Smooth muscle cell (in vitro differentiated cells): ENCODE results near the gene CDC45. TPM values are rescaled to one million over a fixed set of nuclear protein-coding genes. Genes with fewer than 3 reads are reported as not detected.
"Not testable (repeated sequence)": the region's sequence is repeated elsewhere in the genome, so short reads cannot be mapped to it uniquely, and the experiment has no call there.

Experiments used
- DNase-seq: peaks from one replicate; lab custom pipeline; 2025; ENCODE audit not compliant: unreplicated experiment; lab: John Stamatoyannopoulos, UW
- H2AFZ ChIP-seq: fragments of 200-600 bp; sonication (generic); 2 replicates; pipeline ENCODE4 v1.6.0; 2016; ENCODE audit warnings: antibody characterized with exemption, low read depth, mild to moderate bottlenecking
- H3F3A ChIP-seq: fragments of 200-600 bp; sonication (generic); 2 replicates; pipeline ENCODE4 v1.6.0; 2017; ENCODE audit warnings: antibody characterized with exemption, low read depth
- H3K27ac ChIP-seq: fragments of 200-600 bp; sonication (generic); 2 replicates; pipeline ENCODE4 v1.5.1; 2016; ENCODE audit warnings: low read depth, mild to moderate bottlenecking
- H3K27me3 ChIP-seq: fragments of 200-600 bp; sonication (generic); 2 replicates; pipeline ENCODE4 v1.6.1; 2016; ENCODE audit warnings: low read depth, mild to moderate bottlenecking
- H3K36me3 ChIP-seq: fragments of 200-600 bp; sonication (generic); 2 replicates; pipeline ENCODE4 v1.5.1; 2016; ENCODE audit warnings: low read depth
- H3K4me1 ChIP-seq: fragments of 200-600 bp; sonication (generic); 2 replicates; pipeline ENCODE4 v1.5.1; 2016; ENCODE audit warnings: low read depth
- H3K4me2 ChIP-seq: fragments of 200-600 bp; sonication (generic); 2 replicates; pipeline ENCODE4 v1.6.0; 2016; ENCODE audit warnings: mild to moderate bottlenecking
- H3K4me3 ChIP-seq: fragments of 200-600 bp; sonication (generic); 2 replicates; pipeline ENCODE4 v1.5.1; 2016; ENCODE audit warnings: mild to moderate bottlenecking
- H3K79me2 ChIP-seq: fragments of 200-600 bp; sonication (generic); 2 replicates; pipeline ENCODE4 v1.6.0; 2016; ENCODE audit warnings: low read depth, mild to moderate bottlenecking
- H3K9ac ChIP-seq: fragments of 200-600 bp; sonication (generic); 2 replicates; pipeline ENCODE4 v1.6.0; 2016; ENCODE audit warnings: low read depth
- H3K9me3 ChIP-seq: fragments of 200-600 bp; sonication (generic); replicated peaks from 2 replicates; pipeline ENCODE4 v1.5.1; 2016; ENCODE audit warnings: low read depth
- H4K20me1 ChIP-seq: fragments of 200-600 bp; sonication (generic); 2 replicates; pipeline ENCODE4 v1.6.0; 2016; ENCODE audit warnings: low read depth
- WGBS: methylation state at CpG from one replicate; pipeline ENCODE4 v1.1.7; 2016; ENCODE audit warnings: low lambda C conversion rate; 5-methylcytosine and 5-hydroxymethylcytosine counted together
- polyA plus RNA-seq: library from polyadenylated mRNA; unstranded; fragments of >200 nt; fragmentation: Nextera tagmentation; extraction: Ambion mirVana; gene quantifications from 2 replicates; pipeline ENCODE4 v1.2.1, GENCODE V29; 2016
- total RNA-seq: library from RNA; depleted of rRNA; stranded (reverse); fragments of >200 nt; gene quantifications from 2 replicates; pipeline ENCODE4 v1.2.3, GENCODE V29; 2014
- TF ChIP-seq, protein P1 (sequence below): fragments of 200-600 bp; sonication (generic); IDR thresholded peaks from 2 replicates; pipeline ENCODE4 v1.5.1; 2017; ENCODE audit warnings: borderline replicate concordance, mild to moderate bottlenecking, antibody characterized with exemption; ENCODE audit not compliant: insufficient read depth, poor library complexity, severe bottlenecking

Gene CDC45
- total and polyA plus RNA-seq, 2 experiments from 2014 or later = 9.3 to 13.7 TPM

GRCh38 chr22:19434829-19435580 lies 44.7 kb upstream of the CDC45 start:
- no peaks in the 10 kb centered on the region for H4K20me1 ChIP-seq
- no peaks in the 10 kb centered on the region for H3K36me3 ChIP-seq
- H3K79me2 ChIP-seq = peaks cover 25% of the 10 kb centered on the region
- no peaks in the 10 kb centered on the region for H3K9me3 ChIP-seq
- no peak overlapping the region for H3K9ac ChIP-seq
- 98% methylated on average over 2 of the region's 2 CpGs for WGBS
- DNase-seq = no peak
- H3K4me2 ChIP-seq = no peak overlapping the region
- TF ChIP-seq, protein P1, sequence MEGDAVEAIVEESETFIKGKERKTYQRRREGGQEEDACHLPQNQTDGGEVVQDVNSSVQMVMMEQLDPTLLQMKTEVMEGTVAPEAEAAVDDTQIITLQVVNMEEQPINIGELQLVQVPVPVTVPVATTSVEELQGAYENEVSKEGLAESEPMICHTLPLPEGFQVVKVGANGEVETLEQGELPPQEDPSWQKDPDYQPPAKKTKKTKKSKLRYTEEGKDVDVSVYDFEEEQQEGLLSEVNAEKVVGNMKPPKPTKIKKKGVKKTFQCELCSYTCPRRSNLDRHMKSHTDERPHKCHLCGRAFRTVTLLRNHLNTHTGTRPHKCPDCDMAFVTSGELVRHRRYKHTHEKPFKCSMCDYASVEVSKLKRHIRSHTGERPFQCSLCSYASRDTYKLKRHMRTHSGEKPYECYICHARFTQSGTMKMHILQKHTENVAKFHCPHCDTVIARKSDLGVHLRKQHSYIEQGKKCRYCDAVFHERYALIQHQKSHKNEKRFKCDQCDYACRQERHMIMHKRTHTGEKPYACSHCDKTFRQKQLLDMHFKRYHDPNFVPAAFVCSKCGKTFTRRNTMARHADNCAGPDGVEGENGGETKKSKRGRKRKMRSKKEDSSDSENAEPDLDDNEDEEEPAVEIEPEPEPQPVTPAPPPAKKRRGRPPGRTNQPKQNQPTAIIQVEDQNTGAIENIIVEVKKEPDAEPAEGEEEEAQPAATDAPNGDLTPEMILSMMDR = no peak
- no peak overlapping the region for H2AFZ ChIP-seq
- H3F3A ChIP-seq = peaks cover 4% of the 10 kb centered on the region
- H3K27ac ChIP-seq = no peak overlapping the region
- H3K4me1 ChIP-seq = peaks cover 9% of the 10 kb centered on the region
- no peak overlapping the region for H3K4me3 ChIP-seq
- no peaks in the 10 kb centered on the region for H3K27me3 ChIP-seq

GRCh38 chr22:19436444-19437161 lies 43.1 kb upstream of the CDC45 start:
- peaks cover 20% of the 10 kb centered on the region for H3K79me2 ChIP-seq
- H2AFZ ChIP-seq, H3K4me2 ChIP-seq, H3K9ac ChIP-seq, H4K20me1 ChIP-seq, H3K36me3 ChIP-seq, H3K9me3 ChIP-seq, H3K4me3 ChIP-seq, DNase-seq, H3K4me1 ChIP-seq, H3K27ac ChIP-seq, H3K27me3 ChIP-seq, H3F3A ChIP-seq: not testable (repeated sequence)
- 97% methylated on average over 9 of the region's 9 CpGs for WGBS

GRCh38 chr22:19438298-19438697 lies 41.4 kb upstream of the CDC45 start:
- Histone ChIP-seq H3K4me1 (no peaks in the 10 kb centered on the region), H2AFZ (no peak overlapping the region), H4K20me1 (peaks cover 17% of the 10 kb centered on the region), H3K4me3 (no peak overlapping the region), H3K79me2 (peaks cover 26% of the 10 kb centered on the region), H3K9me3 (no peaks in the 10 kb centered on the region), H3K4me2 (no peak overlapping the region), H3F3A (no peaks in the 10 kb centered on the region), H3K27ac (no peak overlapping the region), H3K27me3 (no peaks in the 10 kb centered on the region), H3K36me3 (no peaks in the 10 kb centered on the region), H3K9ac (no peak overlapping the region)
- DNase-seq = no peak
- WGBS = 97% methylated on average over 7 of the region's 7 CpGs
- TF ChIP-seq, protein P1 = no peak

DNA sequence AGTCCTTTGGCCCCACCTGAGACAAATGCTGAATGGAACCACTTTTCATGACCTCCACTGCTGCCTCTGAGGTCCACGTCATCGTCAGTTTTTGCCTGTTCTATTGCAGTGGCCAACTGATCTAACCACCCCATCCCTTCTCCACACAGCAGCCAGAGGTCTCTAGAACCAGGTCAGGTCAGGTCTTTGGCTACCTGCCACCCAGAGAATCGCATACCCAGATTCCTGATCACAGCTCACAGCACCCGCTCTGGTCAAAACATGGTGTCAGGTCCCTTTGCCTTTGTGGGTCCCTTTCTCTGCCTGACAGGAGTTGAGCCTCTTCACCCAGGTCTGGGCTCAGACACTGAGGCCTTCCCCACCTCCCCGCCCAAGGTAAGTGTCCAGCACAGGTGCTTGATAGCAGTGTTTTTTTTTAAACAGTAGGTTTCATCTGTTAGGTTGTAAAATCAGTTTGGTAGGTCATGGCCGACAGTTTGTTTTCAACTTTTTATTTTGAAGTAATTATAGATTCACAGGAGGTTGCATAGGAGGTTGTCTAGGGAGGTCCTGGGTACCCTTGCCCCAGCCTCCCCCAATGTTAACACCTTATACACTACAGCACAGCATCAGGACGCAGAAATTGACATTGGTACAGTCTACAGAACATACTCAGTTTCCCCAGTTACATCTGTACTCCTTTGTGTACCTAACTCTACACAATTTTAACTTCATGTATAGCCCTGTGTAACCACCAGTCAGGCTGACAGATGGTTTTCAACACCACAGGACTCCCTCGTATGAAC lies 39.1 kb upstream of the CDC45 start:
- no peak overlapping the region for H3K4me2 ChIP-seq
- H2AFZ ChIP-seq = no peak overlapping the region
- no peak overlapping the region for H3K4me3 ChIP-seq
- WGBS = 83% methylated on average over 8 of the region's 8 CpGs
- H3K27ac ChIP-seq = no peak overlapping the region
- no peaks in the 10 kb centered on the region for H3K27me3 ChIP-seq
- no peaks in the 10 kb centered on the region for H3K36me3 ChIP-seq
- peaks cover 24% of the 10 kb centered on the region for H4K20me1 ChIP-seq
- H3K79me2 ChIP-seq = peaks cover 34% of the 10 kb centered on the region
- no peaks in the 10 kb centered on the region for H3F3A ChIP-seq
- H3K4me1 ChIP-seq = no peaks in the 10 kb centered on the region
- no peak overlapping the region for H3K9ac ChIP-seq
- no peaks in the 10 kb centered on the region for H3K9me3 ChIP-seq
- TF ChIP-seq, protein P1 = no peak
- no peak for DNase-seq
